ENCODE data around the gene DCAF4.

GRCh38 chr14:72965249-72965648 lies 39.0 kb downstream of the DCAF4 start:
- TF ChIP-seq, protein P1, sequence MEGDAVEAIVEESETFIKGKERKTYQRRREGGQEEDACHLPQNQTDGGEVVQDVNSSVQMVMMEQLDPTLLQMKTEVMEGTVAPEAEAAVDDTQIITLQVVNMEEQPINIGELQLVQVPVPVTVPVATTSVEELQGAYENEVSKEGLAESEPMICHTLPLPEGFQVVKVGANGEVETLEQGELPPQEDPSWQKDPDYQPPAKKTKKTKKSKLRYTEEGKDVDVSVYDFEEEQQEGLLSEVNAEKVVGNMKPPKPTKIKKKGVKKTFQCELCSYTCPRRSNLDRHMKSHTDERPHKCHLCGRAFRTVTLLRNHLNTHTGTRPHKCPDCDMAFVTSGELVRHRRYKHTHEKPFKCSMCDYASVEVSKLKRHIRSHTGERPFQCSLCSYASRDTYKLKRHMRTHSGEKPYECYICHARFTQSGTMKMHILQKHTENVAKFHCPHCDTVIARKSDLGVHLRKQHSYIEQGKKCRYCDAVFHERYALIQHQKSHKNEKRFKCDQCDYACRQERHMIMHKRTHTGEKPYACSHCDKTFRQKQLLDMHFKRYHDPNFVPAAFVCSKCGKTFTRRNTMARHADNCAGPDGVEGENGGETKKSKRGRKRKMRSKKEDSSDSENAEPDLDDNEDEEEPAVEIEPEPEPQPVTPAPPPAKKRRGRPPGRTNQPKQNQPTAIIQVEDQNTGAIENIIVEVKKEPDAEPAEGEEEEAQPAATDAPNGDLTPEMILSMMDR (IDR thresholded peaks at IDR 0.05): no peak
- no peak for TF ChIP-seq POLR2A (IDR thresholded peaks at IDR 0.05)

All from testis (tissue), 2 donors.